Neural cell (in vitro differentiated cells): ENCODE data around the gene SCTR. TPM values are rescaled to one million over a fixed set of nuclear protein-coding genes. Genes with fewer than 3 reads are reported as not detected.

Experiments used
- H2AFZ ChIP-seq: fragments of 200-600, 300-800 bp; sonication (generic), shearing (Covaris generic); 2 replicates; pipeline ENCODE4 v1.6.0; 2014; ENCODE audit warnings: low read depth, mild to moderate bottlenecking, antibody characterized with exemption, low read length, moderate library complexity
- H3F3A ChIP-seq: fragments of 200-600 bp; shearing (Covaris generic); 2 replicates; pipeline ENCODE4 v1.6.1; 2016; ENCODE audit warnings: mild to moderate bottlenecking, moderate library complexity, mixed read lengths, antibody characterized with exemption, low read length; ENCODE audit not compliant: insufficient read depth, poor library complexity, severe bottlenecking
- H3K27ac ChIP-seq: fragments of 200-600, 300-800 bp; sonication (generic), shearing (Covaris generic); 2 replicates; pipeline ENCODE4 v1.5.1; 2014; ENCODE audit warnings: mild to moderate bottlenecking, low read length, moderate library complexity
- H3K27me3 ChIP-seq: fragments of 300-800, 200-600 bp; sonication (generic), shearing (Covaris generic); 2 replicates; pipeline ENCODE4 v1.6.0; 2014; ENCODE audit warnings: mild to moderate bottlenecking, low read depth, low read length, moderate library complexity; ENCODE audit not compliant: insufficient read depth
- H3K36me3 ChIP-seq: fragments of 300-800, 200-600 bp; sonication (generic), shearing (Covaris generic); 2 replicates; pipeline ENCODE4 v1.5.1; 2014; ENCODE audit warnings: mild to moderate bottlenecking, antibody characterized with exemption, low read length, moderate library complexity; ENCODE audit not compliant: insufficient read depth
- H3K4me2 ChIP-seq: fragments of 300-800, 200-600 bp; sonication (generic), shearing (Covaris generic); 2 replicates; pipeline ENCODE4 v1.6.0; 2014; ENCODE audit warnings: mild to moderate bottlenecking, low read length
- H3K4me3 ChIP-seq: fragments of 300-800, 200-600 bp; sonication (generic), shearing (Covaris generic); 2 replicates; pipeline ENCODE4 v1.5.1; 2014; ENCODE audit warnings: mild to moderate bottlenecking, low read length, moderate library complexity
- H3K79me2 ChIP-seq: fragments of 200-600 bp; shearing (Covaris generic); replicated peaks from 2 replicates; pipeline ENCODE4 v1.6.0; 2014; ENCODE audit warnings: mild to moderate bottlenecking, low read length, moderate library complexity; ENCODE audit not compliant: insufficient read depth
- H3K9ac ChIP-seq: fragments of 300-800, 200-600 bp; sonication (generic), shearing (Covaris generic); 2 replicates; pipeline ENCODE4 v1.6.1; 2016; ENCODE audit warnings: mild to moderate bottlenecking, low read length, mixed read lengths
- H3K9me2 ChIP-seq: fragments of 200-600 bp; shearing (Covaris generic); 2 replicates; pipeline ENCODE4 v1.6.1; 2016; ENCODE audit warnings: mild to moderate bottlenecking, low read length, mixed read lengths; ENCODE audit not compliant: insufficient read depth
- H3K9me3 ChIP-seq: fragments of 200-600, 300-800 bp; sonication (generic), shearing (Covaris generic); 2 replicates; pipeline ENCODE4 v1.6.1; 2016; ENCODE audit warnings: mild to moderate bottlenecking, mixed run types, low read length, moderate library complexity, mixed read lengths
- H4K20me1 ChIP-seq: fragments of 200-600 bp; shearing (Covaris generic); 2 replicates; pipeline ENCODE4 v1.6.1; 2016; ENCODE audit warnings: mild to moderate bottlenecking, mixed run types; ENCODE audit not compliant: insufficient read depth
- CTCF ChIP-seq: fragments of 450-650 bp; IDR thresholded peaks from 2 replicates; pipeline ENCODE4 v1.5.1; 2014; ENCODE audit warnings: antibody characterized with exemption, mild to moderate bottlenecking, moderate library complexity; ENCODE audit not compliant: poor library complexity, severe bottlenecking
- EP300 ChIP-seq: fragments of 450-650 bp; conservative IDR thresholded peaks from 2 replicates; pipeline ENCODE4 v1.6.1; 2014; ENCODE audit warnings: antibody characterized with exemption, mild to moderate bottlenecking, moderate library complexity; ENCODE audit not compliant: poor library complexity, severe bottlenecking
- MXI1 ChIP-seq: fragments of 450-650 bp; conservative IDR thresholded peaks from 2 replicates; pipeline ENCODE4 v1.6.1; 2014; ENCODE audit warnings: antibody characterized with exemption, mild to moderate bottlenecking; ENCODE audit not compliant: poor library complexity, severe bottlenecking
- RAD21 ChIP-seq: fragments of 450-650 bp; conservative IDR thresholded peaks from 2 replicates; pipeline ENCODE4 v1.6.1; 2014; ENCODE audit warnings: antibody characterized with exemption, mild to moderate bottlenecking, moderate library complexity
- REST ChIP-seq: IDR thresholded peaks from 2 replicates; pipeline ENCODE4 v1.6.1; 2012; ENCODE audit warnings: borderline replicate concordance
- SMC3 ChIP-seq: fragments of 450-650 bp; conservative IDR thresholded peaks from 2 replicates; pipeline ENCODE4 v1.6.1; 2014; ENCODE audit warnings: antibody characterized with exemption, mild to moderate bottlenecking, moderate library complexity; ENCODE audit not compliant: poor library complexity
- TAF1 ChIP-seq: IDR thresholded peaks from 2 replicates; pipeline ENCODE4 v1.6.1; 2012; ENCODE audit warnings: low read depth
- polyA plus RNA-seq: library from polyadenylated mRNA; depleted of rRNA; stranded (reverse); fragments of >200 nt; gene quantifications from 2 replicates; pipeline ENCODE4 v1.2.3, GENCODE V29; 2014

SCTR gene
- polyA plus RNA-seq, 1 donor from 2014 or later = 0.12 TPM

DNA sequence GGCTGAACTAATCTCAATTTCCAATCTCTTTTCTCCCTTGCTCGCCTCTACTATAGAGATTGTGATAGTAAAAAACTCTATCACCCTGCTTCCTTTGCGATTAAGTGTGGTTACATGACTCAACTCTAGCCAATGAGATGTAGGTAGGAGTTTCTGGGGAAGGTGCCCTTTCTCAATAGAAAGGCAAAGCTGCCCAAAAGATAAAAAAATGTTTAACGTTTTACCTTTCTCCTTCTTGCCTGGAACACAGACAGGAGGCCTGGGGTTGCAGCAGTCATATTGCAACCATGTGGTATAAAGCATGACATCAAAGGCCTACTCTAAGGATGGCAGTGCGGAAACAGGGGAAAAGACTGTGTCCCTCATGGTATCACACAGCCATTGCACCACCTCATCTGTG lies 61.1 kb downstream of the SCTR start:
- no peaks in the 10 kb centered on the region for H4K20me1 ChIP-seq
- no peak overlapping the region for H2AFZ ChIP-seq
- H3K27me3 ChIP-seq = no peaks in the 10 kb centered on the region
- no peak overlapping the region for H3K9ac ChIP-seq
- no peaks in the 10 kb centered on the region for H3K36me3 ChIP-seq
- H3K9me2 ChIP-seq = no peaks in the 10 kb centered on the region
- no peaks in the 10 kb centered on the region for H3K79me2 ChIP-seq
- no peak overlapping the region for H3K27ac ChIP-seq
- H3K9me3 ChIP-seq = no peaks in the 10 kb centered on the region
- no peaks in the 10 kb centered on the region for H3F3A ChIP-seq
- H3K4me2 ChIP-seq = no peak overlapping the region
- no peak overlapping the region for H3K4me3 ChIP-seq
- no peak for TF ChIP-seq RAD21
- TF ChIP-seq REST = no peak

DNA sequence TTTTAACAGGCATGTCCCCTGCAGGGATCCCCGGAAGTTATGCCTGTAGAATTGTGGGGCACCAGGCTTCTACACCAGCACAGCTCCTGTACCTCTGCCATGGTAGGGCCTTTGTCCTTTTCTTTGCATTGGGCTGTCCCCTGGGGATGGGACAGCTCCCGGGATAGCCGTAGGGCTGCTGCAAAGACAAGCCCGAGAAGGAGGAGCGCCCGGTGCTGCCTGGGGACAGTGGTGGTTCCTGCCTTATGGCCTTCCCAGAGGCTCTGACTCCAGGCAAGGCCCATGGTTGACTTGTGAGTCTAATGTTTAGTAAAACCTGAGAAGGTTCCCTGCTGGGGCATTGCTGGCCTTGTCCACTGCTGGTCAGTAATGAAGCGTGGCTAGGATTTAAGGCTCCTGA lies 61.7 kb downstream of the SCTR start:
- no peaks in the 10 kb centered on the region for H3F3A ChIP-seq
- H3K9me3 ChIP-seq = no peaks in the 10 kb centered on the region
- TF ChIP-seq CTCF = no peak
- TF ChIP-seq EP300 = no peak
- TF ChIP-seq TAF1 = no peak
- TF ChIP-seq SMC3 = no peak
- TF ChIP-seq MXI1 = no peak
- TF ChIP-seq REST = no peak
- no peak overlapping the region for H3K27ac ChIP-seq
- H2AFZ ChIP-seq = no peak overlapping the region
- no peaks in the 10 kb centered on the region for H3K27me3 ChIP-seq
- no peaks in the 10 kb centered on the region for H3K36me3 ChIP-seq
- no peaks in the 10 kb centered on the region for H4K20me1 ChIP-seq
- no peaks in the 10 kb centered on the region for H3K9me2 ChIP-seq
- no peak overlapping the region for H3K4me3 ChIP-seq
- H3K9ac ChIP-seq = no peak overlapping the region
- no peak overlapping the region for H3K4me2 ChIP-seq
- no peaks in the 10 kb centered on the region for H3K79me2 ChIP-seq
